Measurements from ENCODE around the gene KLHDC9.
"Not testable (repeated sequence)": the region's sequence is repeated elsewhere in the genome, so short reads cannot be mapped to it uniquely, and the experiment has no call there.

KLHDC9 gene

GRCh38 chr1:161099090-161099802 lies 1.1 kb downstream of the KLHDC9 start:
- no peak for DNase-seq

- no peak for DNase-seq
These were observed 2.4 kb downstream of the KLHDC9 start for GRCh38 chr1:161100556-161100955.

DNA sequence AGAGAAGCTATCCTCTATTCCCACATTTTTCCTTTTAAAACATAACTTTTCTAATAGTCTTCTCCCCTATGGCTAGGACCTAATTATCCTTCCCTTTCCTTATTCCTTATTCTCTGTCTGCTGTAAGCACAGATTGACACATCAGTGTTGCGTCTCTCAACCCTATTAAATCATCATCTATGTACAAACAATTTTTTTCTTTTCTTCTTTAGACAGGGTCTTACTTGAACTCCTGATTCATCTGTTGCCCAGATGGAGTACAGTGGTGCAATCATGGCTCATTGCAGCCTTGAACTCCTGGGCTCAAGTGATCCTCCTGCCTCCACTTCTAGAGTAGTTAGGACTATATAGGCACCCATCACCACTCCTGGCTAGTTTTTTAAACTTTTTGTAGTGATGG lies 8.3 kb downstream of the KLHDC9 start:
- DNase-seq = no peak

DNA sequence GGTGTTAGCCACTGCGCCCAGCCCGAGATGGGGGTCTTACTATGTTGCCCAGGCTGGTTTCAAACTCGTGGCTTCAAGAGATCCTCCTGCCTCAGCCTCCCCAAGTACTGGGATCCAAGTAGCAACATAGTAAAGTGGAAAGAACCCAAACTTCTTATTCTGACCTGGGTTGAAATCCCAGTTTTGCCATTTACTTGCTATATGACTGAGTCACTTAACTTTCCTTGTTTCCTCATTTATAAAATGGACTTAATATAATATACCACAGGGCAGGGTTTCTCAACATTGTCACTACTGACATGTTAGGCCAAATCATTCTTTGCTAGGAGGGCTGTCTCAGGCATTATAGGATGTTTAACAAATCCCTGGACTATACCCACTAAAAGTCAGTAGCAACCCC lies 13.0 kb downstream of the KLHDC9 start:
- DNase-seq = no peak

- no peak for DNase-seq
These were observed 13.4 kb downstream of the KLHDC9 start for GRCh38 chr1:161111527-161111926.

GRCh38 chr1:161113915-161114314 lies 15.8 kb downstream of the KLHDC9 start:
- DNase-seq = no peak

DNA sequence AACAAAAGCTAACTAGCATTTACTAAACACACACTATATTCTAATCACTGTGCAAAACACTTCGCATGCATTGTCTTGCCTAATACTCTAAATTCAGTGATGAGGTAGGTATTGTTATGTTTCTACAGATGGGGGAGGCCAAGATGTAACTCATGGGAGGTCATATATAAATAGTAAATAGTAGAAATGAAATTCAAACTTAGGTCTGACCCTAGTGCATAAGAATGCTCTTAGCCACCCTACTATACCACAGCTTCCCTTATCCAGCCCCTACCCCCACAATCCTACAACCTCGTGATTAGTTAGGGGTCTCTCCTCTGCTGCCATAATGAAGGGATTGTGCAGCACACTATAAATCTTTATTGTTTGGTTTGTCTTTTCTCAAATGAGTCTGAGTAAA lies 16.4 kb downstream of the KLHDC9 start:
- DNase-seq = no peak

- no peak for DNase-seq
These were observed 17.1 kb downstream of the KLHDC9 start for GRCh38 chr1:161115132-161115711.

- not testable (repeated sequence) for DNase-seq
These were observed 17.8 kb downstream of the KLHDC9 start for GRCh38 chr1:161115961-161116360.

DNA sequence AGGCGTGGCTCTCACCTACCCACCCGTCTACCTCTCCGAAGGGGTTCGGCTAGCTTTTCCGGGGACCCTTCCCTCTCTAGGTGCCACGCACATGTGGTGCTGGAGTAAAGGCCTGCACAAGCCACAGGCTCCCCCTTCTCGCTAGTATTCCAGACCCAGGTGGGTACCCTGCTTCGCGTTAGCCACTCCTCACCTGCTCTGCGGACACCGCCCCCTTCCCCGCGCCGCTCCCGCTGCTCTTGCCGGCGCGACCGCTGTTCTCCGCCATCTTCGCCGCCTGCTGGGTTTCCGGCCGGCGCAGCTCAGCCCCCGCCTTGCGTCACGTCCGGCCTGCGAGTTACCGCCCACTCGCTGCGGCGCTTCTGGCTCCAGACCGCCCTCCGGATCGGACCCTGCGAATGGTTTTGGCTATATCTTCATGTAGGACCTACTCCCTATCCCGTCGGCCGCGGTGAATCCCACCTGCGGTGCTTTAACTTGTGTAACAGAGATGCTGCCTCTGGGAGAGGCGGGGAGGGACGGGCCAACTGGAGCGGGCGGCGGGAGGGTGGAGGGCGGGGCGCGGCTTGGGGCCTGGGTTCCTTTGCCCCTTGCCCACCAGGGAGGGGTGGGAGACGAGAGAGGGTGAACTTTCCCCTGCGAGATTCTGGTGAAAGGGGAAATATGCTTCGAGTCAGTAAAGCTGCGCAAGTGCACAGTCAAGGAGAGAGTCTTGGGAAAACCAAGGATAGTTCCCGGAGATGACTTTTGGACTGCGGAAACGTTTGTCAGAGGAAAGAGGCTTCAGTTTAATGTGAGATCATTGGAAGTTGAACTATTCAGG lies 19.8 kb downstream of the KLHDC9 start, which contains the start of the genes NIT1 and PFDN2:
Gene NIT1 (plus strand): TSS at position 347 of the 823 bp plus-strand sequence. CDS start 72 bp downstream, at position 419.
Gene PFDN2 (minus strand): TSS at position 279 of the 823 bp plus-strand sequence. CDS start 11 bp downstream, at position 268.
- peak; percentile 75 for DNase-seq

- DNase-seq = no peak
These were observed 21.1 kb downstream of the KLHDC9 start for GRCh38 chr1:161119092-161119903.

DNA sequence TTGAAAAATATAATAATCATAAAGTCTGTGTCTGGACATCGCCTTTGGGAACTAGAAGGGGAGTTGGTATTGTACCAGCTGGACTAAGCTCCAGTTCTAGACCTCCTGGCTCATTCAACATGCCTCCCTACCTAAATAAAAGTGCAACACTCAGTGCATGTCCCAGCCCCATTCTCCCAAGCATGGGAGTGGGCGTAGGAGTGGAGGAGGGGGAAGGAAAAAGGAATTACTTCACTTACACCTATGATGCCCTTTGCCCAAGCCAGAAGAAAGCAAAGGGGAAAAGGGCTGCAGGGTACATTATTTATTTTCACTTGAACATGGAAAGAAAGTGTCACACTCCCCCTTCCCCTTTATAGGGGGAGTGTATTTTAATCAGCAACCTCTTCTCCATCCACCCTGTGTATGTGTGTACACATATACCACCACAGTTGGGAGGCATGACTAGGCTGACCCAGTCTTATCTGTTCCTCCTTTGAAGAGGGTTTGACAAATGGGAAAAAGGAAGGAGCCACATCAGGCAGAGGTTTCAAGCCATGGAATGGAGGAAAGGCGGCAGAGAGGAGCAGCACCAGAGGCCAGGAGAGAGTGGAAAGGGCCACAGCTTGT lies 23.0 kb downstream of the KLHDC9 start:
- no peak for DNase-seq

DNA sequence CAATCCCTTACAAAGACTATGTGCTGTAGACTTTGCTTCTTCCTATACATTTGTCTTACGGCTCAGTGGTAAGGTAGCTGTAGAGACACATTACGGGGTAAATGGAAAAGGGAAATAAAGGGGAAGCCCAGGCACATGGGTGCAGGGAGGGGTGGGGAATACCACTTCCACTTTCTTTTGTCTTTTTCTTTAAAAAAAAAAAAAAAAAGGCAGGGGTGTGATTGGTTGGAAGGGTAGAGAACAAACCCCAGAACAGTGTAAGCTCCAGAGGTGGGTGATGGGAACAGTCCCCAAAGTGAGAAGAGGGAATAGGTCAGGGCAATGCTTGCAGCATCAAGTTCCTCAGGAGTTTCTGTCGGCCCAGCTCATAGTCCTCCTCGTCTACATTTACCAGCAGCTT lies 23.7 kb downstream of the KLHDC9 start:
- no peak for DNase-seq

GRCh38 chr1:161122967-161123366 lies 24.8 kb downstream of the KLHDC9 start:
- DNase-seq = no peak

DNA sequence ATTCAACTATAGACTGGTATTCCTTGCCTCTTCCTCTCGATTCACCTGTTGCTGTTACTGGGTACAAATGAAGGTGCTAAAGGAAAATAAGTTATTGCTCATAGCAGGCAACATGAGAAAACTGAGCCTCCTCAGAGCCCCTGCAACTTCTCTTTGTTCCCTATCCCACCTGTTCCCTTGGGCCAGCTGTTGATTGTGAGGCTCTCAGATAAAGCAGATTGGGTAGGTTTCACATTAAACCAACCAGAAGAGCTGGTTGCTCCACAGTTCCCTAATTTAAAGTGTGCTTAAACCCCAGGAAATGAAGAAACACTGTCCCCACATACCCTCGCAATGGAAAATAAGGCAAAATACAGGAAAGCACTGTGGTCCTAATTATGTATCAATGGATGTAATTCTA lies 29.5 kb downstream of the KLHDC9 start:
- DNase-seq = no peak

DNA sequence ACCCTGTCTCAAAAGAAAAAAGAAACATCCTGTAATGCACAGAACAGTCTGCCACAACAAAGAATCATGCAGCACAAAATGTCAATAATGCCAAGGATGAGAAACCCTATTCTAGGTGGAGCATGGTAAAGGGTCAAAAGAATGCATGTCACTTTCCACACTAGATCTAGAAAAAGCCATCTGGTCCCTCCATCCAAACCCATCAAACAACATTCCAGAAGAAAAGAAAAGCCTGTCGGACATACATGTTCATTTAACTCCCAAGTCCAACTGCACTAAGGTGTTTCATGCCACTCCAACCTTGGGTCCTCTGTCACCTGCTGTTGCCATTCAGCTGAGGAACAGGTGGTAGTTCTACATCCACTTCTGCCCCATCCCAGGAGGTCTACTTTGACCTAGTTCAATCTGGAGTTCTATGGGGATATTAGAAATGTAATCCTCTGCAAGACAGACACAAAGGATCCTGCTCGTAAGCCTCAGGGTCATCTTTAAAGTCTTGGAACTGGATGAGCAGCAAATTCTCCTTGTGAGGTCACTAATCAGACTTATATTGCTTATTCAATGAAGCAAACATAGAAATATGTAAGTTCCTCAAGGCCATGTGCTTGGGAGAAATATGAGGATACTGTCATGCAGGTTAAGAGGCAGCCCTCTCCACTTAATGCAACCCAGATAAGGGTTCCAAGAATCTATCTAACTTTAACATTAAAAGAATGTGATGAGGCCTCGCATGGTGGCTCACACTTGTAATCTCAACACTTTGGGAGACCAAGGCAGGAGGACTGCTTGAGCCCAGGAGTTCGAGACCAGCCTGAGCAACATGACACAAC lies 30.6 kb downstream of the KLHDC9 start:
- DNase-seq = no peak

DNA sequence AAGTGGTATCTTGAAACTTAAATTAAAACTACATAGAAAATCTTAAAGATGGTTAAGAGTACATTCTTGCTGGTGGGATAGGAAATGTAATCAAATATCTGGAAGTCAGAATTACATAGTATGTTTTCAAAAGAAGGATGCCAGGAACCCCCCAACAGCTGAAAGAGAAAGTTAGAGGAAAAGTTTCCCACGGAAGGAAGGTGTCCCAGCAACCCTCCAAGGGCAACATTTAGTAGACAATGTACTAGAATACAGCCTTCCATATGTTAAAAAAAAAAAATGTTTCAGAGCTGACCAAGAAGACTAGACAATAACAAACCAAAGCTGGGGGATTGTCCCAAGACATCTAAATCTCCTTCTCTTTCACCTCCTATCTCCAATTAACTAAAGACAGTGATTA lies 32.1 kb downstream of the KLHDC9 start:
- DNase-seq = no peak

DNA sequence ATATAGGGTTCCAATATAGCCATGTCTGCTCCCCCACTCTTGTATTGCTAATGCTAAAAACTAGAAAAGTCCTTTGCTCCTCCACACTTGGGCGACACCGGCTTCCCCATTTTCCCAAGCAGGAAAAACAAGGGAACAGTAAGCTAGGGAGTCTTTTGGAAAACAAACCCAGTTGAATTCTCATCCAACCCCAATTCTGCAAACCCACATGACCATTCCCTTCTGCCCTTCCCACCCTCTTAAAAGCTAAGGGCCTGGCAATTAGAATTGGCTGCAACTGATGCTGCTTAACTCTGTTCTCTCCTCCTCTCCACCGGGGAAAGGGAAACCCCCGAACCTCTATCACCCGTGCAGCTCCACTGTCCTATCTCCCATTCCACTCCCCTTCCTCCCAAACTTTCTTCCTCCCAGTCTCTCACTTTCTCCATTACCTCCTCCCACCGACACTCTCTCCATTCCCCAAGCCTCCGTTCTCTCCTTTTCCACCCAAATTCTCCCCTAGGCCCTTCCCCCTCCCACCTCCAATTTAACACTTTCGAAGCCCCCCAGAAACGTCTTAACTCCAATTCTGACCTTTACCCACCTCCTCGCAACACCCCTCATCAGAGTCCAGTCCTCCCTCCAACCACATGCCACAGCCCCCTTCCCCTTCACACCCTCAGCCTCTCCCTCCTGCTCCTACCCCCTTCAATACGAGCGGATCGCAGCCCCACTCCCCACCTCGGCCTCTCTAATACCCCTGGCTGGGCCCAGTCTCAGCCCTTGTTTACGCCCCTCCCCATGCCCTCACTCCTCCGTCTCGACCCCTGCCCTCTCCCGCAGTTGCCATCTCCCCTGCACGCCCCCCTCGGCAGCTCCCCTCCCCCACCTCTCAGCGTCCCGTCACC lies 33.6 kb downstream of the KLHDC9 start:
- no peak for DNase-seq

- DNase-seq = peak; percentile 96
These were observed 34.5 kb downstream of the KLHDC9 start, which contains the start of gene DEDD for GRCh38 chr1:161132410-161133219. TSS of gene DEDD (minus strand) at chr1:161132667. CDS start at chr1:161124462, 8,205 bp downstream.
